ENCODE results near the gene GAPVD1.
A peak's percentile ranks its signal among the peaks of the same experiment; 100 is the strongest.

Gene GAPVD1

DNA sequence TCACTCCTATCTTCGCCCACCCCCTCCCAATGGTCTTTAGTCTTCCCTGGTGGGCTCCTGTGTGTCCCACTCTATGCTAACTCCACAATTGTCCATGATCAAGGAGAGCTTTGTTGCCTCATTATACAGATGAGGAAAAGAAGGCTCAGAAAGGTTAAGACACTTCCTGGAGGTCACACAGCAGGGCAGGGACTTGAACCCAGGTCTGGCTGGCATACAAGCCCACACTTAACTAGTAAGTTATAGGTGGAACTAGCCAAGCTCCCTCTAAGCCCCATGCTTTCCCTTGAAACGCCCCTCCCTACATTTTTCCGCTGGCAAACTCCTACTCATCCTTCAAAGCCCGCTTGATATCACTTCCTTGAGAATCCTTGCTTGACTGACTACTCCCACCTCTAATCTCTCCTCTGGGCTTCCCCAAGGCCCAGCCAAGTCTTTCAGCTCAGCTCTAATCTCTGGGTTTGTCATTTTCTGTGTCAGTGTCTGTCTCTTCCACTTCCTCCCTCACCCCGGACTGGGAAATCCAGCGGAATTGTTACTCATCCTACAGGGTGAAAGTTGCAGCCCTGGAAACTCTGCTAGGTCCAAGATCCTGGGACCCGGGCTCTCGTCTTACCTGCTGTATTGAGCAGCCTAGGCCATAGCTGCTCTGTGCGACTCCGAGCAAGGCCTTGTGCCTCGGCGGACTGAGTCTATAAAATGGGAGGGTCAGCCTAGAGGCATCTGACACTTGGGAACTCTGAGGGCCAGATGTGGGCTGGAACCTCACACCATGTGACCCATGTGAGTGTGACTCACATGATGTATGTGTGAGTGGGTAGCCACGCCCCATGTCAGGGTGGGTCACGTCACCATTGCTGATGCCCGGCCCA, 144.5 kb downstream of the GAPVD1 start:
- no peak for DNase-seq (ENCODE audit: low read depth in 3 of 3)

DNA sequence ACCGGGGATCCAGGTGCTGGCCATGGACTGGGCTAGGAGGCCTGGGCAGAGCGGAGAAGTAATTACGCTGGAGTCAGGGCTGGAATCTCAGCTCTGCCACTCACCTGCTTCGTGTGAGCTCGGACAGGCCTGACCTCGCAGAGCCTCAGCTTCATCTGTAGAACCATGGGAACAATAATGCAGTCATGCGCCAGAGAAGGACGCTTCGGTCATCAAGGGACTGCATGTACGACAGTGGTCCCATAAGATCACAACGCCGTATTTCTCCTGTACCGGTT, 145.1 kb downstream of the GAPVD1 start:
- no peak for DNase-seq (ENCODE audit: low read depth in 3 of 3)

DNA sequence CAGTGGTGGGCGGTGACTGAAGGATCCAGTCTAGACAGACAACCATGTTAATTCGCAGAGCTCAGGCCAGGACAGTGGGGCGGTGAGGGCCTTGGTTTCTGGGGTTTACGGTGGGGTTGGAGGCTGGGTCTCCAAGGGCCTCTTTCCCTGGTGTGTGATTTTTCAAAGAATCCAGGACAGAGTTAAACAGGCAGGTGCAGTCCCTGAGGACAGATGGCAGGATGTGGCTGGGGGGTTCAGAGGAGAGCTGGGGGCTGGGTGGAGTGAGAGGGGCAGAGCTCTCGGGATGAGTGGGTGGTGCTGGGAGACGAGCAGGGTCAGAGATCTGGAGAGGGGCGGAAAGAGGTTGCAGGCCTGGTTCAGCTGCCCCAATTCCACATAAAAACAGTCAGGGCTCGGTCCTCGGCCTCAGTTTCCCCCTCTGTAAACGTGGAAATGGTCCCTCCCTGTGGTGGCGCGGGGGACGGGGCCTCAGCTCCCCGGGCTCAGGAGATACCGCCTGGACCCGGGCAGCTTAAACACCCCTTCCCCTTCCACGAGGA, 145.9 kb downstream of the GAPVD1 start:
- DNase-seq (ENCODE audit: low read depth in 3 of 3) = no peak

DNA sequence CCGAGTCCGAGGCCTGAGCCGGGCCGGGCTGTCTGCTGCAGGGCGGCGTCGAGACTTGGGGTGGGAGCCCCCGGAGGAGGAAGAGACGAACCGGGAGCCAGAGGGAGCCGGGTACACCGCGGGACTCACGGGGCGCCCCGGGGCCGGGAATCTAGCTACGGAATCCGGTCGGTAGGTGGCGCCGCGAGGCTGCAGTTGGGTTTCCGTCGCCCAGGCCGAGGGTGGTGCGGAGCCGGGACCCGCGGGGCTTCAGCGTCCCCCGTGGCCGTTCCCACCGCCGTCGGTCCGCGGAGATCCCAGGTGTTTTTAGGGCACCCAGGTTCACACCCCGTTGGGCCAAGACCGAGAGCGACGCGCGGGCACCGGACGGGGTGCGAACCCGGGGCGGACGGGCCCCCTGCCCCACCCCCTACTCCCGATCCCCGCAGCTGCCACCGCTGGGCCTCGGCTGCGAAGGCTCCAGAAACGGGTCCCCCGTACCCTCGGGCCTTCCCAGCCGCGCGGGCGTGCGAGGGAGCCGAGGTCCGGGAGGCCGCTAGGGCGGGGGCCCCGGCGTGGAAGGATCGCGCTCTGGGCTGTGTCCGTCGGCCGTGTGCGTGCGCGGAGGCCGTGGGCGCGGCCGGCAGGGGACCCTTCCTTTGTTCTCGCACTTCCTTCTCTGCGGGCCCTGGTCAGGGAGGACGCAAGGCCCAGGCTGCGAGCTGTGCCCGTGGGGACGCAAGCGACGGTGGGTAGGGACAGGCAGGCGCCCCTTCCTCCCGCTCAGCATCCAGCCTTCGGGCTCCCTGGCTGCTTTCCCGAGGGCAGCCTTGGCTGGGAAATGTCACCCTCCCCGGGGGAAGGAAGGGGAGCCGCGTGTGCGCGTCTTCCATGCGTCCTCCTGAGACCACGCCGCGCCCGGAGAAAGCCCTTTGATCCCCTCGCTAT, 146.6 kb downstream of the GAPVD1 start:
- DNase-seq (ENCODE audit: low read depth in 3 of 3) = peak; percentile 62 to 79 (median 71)

DNA sequence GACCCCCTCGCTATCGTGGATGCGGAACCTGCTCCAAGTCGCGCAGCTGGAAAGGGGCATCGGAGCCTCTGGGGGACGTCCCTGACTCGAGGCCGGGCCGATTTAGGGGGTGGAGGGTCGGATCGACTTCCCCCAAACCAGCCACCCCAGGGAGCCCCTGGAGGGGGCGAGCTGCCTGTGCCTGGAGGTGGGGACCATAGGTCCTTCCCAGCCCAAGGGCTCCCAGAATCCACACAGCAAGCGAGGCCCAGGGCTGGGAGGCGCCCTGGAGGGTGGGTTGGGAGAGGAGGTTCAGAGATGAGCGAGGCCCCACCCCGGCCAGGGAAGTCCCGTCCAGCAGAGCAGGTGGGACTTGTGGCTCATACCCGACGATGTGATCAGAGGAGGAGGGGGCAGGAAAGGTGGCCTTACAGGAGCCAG, 147.6 kb downstream of the GAPVD1 start:
- no peak for DNase-seq (ENCODE audit: low read depth in 3 of 3)

DNA sequence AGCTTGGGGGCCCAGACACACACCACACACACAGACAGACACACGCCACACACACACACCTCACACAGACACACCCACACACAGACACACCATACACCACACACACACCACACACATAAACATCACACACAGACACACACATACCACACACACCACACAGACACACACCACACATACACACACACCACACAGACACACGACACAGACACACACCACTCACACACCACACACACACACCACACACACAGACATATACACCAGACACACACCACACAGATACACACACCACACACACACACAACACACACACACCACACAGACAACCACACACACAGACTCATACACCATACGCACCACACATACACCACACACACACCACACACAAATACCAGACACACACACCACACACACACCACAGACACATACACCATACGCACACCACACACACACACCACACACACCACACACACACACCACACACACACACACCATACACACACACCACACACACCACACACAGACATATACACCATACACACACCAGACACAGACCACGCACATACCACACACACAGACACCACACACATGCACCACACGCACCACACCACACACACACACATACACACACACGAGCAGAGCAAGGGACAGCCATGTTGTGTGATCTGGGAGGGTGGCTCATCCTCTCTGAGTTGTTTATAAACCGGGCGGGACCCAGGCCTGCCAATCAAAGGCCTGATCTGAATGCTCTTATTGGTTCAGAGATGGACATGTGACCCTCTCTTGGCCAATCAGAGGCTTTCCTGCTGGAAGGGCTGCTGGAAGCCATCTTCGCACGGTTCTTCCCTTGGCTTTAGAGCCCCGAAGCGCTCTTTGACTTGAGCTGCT, 148.3 kb downstream of the GAPVD1 start:
- peak in 2 of 3 experiments; percentile 7 to 36 for DNase-seq (ENCODE audit: low read depth in 3 of 3)

DNA sequence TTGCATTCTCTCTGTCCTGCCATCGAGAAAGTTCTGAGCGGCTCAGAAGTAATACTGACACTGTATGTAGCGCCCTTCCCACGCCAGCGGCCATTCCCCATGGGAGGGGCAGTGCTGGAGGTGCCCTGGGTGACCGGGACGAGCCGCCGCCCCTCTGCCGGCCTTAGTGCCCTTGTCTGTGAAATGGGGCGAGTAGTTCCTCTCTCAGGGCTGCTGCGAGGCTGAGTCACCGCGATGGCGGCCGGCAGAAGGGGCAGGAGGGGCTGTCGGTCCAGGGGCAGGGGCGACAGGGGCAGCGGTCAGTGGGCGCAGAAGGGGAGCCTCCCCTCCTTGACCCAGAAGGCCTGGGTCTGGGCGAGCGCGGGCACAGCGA, 148.9 kb downstream of the GAPVD1 start:
- no peak for DNase-seq (ENCODE audit: low read depth in 3 of 3)

DNA sequence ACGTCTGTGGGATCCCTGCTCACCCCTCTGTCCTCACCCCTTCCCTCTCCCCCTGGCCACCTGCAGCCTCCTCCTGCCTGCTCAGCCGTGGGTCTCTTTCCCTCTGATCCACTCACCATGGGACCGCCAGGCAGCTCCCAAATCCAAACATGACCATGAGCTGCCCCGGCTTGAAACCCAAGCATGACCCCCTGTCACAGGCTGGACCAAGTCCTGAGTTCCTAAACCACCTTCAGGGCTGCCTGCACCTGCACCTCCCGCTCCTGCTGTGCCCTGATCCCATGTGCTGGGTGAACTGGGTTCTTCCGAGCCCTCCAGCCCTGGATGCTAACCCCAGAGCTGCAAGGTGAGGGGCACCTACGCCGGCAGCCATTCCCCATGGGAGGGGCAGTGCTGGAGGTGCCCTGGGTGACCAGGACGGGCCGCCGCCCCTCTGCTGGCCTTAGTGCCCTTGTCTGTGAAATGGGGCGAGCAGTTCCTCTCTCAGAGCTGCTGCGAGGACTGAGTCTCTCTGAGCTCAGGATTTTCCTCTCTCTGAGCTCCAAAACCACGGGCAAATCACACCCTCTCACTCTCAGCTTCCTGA, 149.6 kb downstream of the GAPVD1 start:
- DNase-seq (ENCODE audit: low read depth in 3 of 3) = no peak

DNA sequence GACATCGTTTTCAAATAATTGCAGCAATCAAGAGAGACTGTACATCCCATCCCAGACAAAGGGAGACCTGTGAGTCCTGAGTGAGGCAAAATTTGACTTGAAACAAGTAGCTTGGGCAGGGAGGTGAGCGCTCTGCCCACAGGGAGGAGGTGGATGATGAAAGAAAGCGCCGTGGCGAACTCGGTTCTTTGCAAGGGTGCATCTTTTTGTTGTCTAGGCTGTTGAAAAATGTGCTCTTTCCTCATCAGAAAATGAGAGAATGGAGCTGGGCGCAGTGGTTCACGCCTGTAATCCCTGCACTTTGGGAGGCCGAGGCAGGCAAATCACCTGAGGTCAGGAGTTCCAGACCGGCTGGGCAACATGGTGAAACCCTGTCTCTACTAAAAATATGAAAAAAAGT, 150.5 kb downstream of the GAPVD1 start:
- no peak for DNase-seq (ENCODE audit: low read depth in 3 of 3)

DNA sequence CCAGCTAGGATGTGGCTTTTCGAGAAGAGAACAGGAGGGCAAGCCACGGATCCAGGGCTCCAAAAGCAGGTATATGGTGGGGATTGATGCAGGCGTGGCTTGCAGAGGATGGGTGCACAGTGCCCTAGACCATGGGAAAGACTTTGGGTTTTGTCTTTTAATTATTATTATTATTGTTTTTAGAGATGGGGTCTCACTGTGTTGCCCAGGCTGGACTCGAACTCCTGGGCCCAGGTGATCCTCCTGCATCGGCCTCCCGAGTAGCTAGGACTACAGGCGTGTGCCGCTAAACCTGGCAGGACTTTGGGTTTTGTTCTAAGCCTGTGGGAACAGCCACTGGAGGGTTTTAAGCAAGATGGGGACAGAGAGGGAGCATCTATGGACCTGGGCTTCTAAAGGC, 152.0 kb downstream of the GAPVD1 start:
- DNase-seq (ENCODE audit: low read depth in 3 of 3) = no peak

DNA sequence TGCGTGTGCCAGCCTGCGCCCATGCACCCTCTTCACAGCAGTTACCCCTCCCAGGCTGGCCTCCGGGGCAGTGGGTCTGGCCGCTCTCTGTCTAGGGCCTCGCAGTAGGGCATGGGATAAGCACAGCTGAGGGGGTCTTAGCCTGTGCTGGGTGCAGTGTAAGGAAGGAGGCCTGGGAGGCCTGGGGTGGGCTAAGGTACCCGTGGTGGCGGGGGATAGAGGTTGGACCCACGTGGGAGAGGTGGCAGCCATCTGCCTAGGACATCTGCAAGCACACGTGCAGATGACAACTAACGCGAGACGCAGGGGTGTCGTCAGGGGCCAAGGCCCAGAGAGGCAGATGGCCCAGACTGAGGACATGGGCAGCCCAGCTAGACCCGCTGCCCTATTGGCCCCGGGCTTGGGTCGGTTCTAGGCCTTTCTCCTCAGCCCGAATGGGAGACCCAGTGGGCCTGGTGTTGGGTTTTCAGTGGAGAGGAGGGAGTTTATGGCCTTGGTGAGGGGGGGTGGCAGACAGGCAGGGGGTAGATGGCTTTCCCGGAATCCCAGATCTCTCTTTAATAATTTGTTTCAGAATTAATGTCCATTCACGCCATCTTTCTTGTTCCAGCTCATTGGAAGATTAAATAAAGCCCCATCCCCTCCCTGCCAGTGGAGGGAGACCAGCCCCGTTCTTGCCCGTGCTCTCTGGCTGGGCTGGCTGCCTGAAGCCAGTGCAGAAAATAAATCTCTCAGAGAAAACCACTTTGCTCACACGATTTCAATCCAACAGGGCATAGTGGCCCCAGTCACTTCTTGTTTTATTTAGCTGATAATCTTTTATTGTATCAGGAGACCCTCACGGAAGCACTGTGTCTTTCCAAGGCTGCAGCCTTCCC, 154.2 kb downstream of the GAPVD1 start:
- DNase-seq (ENCODE audit: low read depth in 3 of 3) = no peak

DNA sequence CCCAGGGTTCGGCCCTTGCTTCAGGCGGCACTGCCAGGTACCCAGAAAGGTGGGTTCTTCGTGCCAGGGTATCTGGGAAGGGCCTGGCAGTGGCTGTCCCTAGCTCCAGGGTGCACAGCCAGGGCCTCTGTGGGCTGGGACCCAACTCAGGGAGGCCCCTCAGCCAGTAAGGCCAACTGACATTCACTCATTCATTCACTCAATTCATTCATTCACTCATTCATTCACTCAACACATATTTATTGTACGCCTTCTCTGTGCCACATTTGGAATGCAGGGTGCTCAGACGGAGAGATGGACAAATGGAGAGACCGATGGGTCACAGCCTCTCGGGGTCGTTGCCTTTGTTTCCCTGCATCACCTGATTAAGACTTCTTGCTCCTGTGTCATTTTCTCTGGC, 154.9 kb downstream of the GAPVD1 start:
- no peak for DNase-seq (ENCODE audit: low read depth in 3 of 3)
